ENCODE measurements around the gene SNX27. TPM values are rescaled to one million over a fixed set of nuclear protein-coding genes. Genes with fewer than 3 reads are reported as not detected.

SNX27 gene
- total and polyA plus RNA-seq, 7 donors, result 10.7 to 47.2 (median 41.0) TPM

- WGBS, 3 donors, result 76 to 78% (median 77%) methylated on average over 21 of the region's 21 CpGs
- no peak for TF ChIP-seq CTCF (IDR thresholded peaks at IDR 0.05)
- H3K9me3 ChIP-seq, result no peaks in the 10 kb centered on the region
These were observed 94.9 kb downstream of the SNX27 start for GRCh38 chr1:151706464-151707415.

GRCh38 chr1:151707541-151708065, 95.8 kb downstream of the SNX27 start:
- H3K4me3 ChIP-seq, result no peak overlapping the region
- 81 to 87% (median 85%) methylated on average over 13 to 15 of the region's 15 CpGs for WGBS, 3 donors
- H3K9me3 ChIP-seq, result no peaks in the 10 kb centered on the region
- DNase-seq (no peak), ATAC-seq (no peak)
- TF ChIP-seq CTCF (IDR thresholded peaks at IDR 0.05), result no peak
- H3K36me3 ChIP-seq (ENCODE audit: insufficient read depth in 1 of 2, low read depth in 1 of 2), result no peaks in the 10 kb centered on the region
- H3K4me1 ChIP-seq, result no peaks in the 10 kb centered on the region
- no peaks in the 10 kb centered on the region for H3K27me3 ChIP-seq (ENCODE audit: insufficient read depth in 3 of 3, low read length in 2 of 3)
- intact Hi-C loops (cut with DNase I), result no loop called here
- H3K27ac ChIP-seq, result no peak overlapping the region

More at GRCh38 chr1:151706464-151707415, 94.9 kb downstream of the SNX27 start:
- H3K36me3 ChIP-seq (ENCODE audit: insufficient read depth in 1 of 2, low read depth in 1 of 2), result peaks cover 0 to 3% of the 10 kb centered on the region in 2 donors
- no peak overlapping the region for H3K27ac ChIP-seq
- DNase-seq, result no peak
- H3K4me1 ChIP-seq, result no peaks in the 10 kb centered on the region
- peak in 2 of 4 donors; percentile 18 to 29 for ATAC-seq
- intact Hi-C loops (cut with DNase I), result no loop called here
- no peaks in the 10 kb centered on the region for H3K27me3 ChIP-seq (ENCODE audit: insufficient read depth in 3 of 3, low read length in 2 of 3)
- no peak overlapping the region for H3K4me3 ChIP-seq

GRCh38 chr1:151708891-151709290, 97.0 kb downstream of the SNX27 start:
- intact Hi-C loops (cut with DNase I), result no loop called here
- H3K4me3 ChIP-seq, result no peak overlapping the region
- 65 to 72% (median 66%) methylated on average over 13 to 15 of the region's 15 CpGs for WGBS, 3 donors
- no peaks in the 10 kb centered on the region for H3K9me3 ChIP-seq
- TF ChIP-seq CTCF (IDR thresholded peaks at IDR 0.05), result no peak
- no peaks in the 10 kb centered on the region for H3K4me1 ChIP-seq
- no peaks in the 10 kb centered on the region for H3K36me3 ChIP-seq (ENCODE audit: insufficient read depth in 1 of 2, low read depth in 1 of 2)
- no peak for ATAC-seq
- H3K27ac ChIP-seq, result no peak overlapping the region
- DNase-seq, result no peak
- no peaks in the 10 kb centered on the region for H3K27me3 ChIP-seq (ENCODE audit: insufficient read depth in 3 of 3, low read length in 2 of 3)

GRCh38 chr1:151710187-151710840, 98.5 kb downstream of the SNX27 start:
- peaks cover 0 to 7% (median 2%) of the 10 kb centered on the region in 3 donors for H3K27me3 ChIP-seq (ENCODE audit: insufficient read depth in 3 of 3, low read length in 2 of 3)
- H3K4me3 ChIP-seq, result no peak overlapping the region
- no peak for TF ChIP-seq CTCF (IDR thresholded peaks at IDR 0.05)
- ATAC-seq (no peak), DNase-seq (no peak)
- H3K4me1 ChIP-seq, result no peaks in the 10 kb centered on the region
- no peaks in the 10 kb centered on the region for H3K9me3 ChIP-seq
- H3K36me3 ChIP-seq (ENCODE audit: insufficient read depth in 1 of 2, low read depth in 1 of 2), result no peaks in the 10 kb centered on the region
- 33 to 38% (median 34%) methylated on average over 15 of the region's 15 CpGs for WGBS, 3 donors
- H3K27ac ChIP-seq, result no peak overlapping the region
- intact Hi-C loops (cut with DNase I), result no loop called here

Measured in psoas muscle (tissue), 8 donors.